HUES48 (cell line): Measurements from ENCODE around the gene MACROD2.

ENCODE experiments used
- H3K27ac ChIP-seq: one replicate; pipeline ENCODE4 v1.7.0; 2013; ENCODE audit warnings: low read depth, low read length, inconsistent platforms
- H3K27me3 ChIP-seq: 2 replicates; pipeline ENCODE4 v1.6.1; 2013; ENCODE audit warnings: mild to moderate bottlenecking, low read length; ENCODE audit not compliant: control insufficient read depth, insufficient read depth
- H3K36me3 ChIP-seq: 2 replicates; pipeline ENCODE4 v1.6.1; 2013; ENCODE audit warnings: low read length; ENCODE audit not compliant: control insufficient read depth, insufficient read depth
- H3K4me1 ChIP-seq: 2 replicates; pipeline ENCODE4 v1.6.1; 2013; ENCODE audit warnings: mild to moderate bottlenecking, low read length; ENCODE audit not compliant: control insufficient read depth, insufficient read depth
- H3K4me3 ChIP-seq: 2 replicates; pipeline ENCODE4 v1.5.1; 2013; ENCODE audit warnings: mild to moderate bottlenecking, low read depth, low read length
- H3K9ac ChIP-seq: 2 replicates; pipeline ENCODE4 v1.6.1; 2013; ENCODE audit warnings: mild to moderate bottlenecking, low read depth, low read length, moderate library complexity
- H3K9me3 ChIP-seq: 2 replicates; pipeline ENCODE4 v1.6.1; 2013; ENCODE audit warnings: low read length; ENCODE audit not compliant: control insufficient read depth, insufficient read depth

The MACROD2 gene

GRCh38 chr20:14599613-14600012 is 604.3 kb downstream of the MACROD2 start:
- Histone ChIP-seq H3K9ac (no peak overlapping the region), H3K4me3 (no peak overlapping the region), H3K27ac (no peak overlapping the region), H3K36me3 (no peaks in the 10 kb centered on the region), H3K9me3 (no peaks in the 10 kb centered on the region), H3K4me1 (no peaks in the 10 kb centered on the region), H3K27me3 (no peaks in the 10 kb centered on the region)

- H3K27me3 ChIP-seq = no peaks in the 10 kb centered on the region
- H3K9me3 ChIP-seq = no peaks in the 10 kb centered on the region
- H3K4me3 ChIP-seq = no peak overlapping the region
- no peak overlapping the region for H3K27ac ChIP-seq
- H3K9ac ChIP-seq = no peak overlapping the region
- H3K36me3 ChIP-seq = no peaks in the 10 kb centered on the region
- no peaks in the 10 kb centered on the region for H3K4me1 ChIP-seq
Measured at GRCh38 chr20:14600527-14600926, 605.2 kb downstream of the MACROD2 start.

GRCh38 chr20:14604143-14604542 is 608.8 kb downstream of the MACROD2 start:
- Histone ChIP-seq H3K4me1 (no peaks in the 10 kb centered on the region), H3K9ac (no peak overlapping the region), H3K27ac (no peak overlapping the region), H3K36me3 (no peaks in the 10 kb centered on the region), H3K9me3 (no peaks in the 10 kb centered on the region), H3K4me3 (no peak overlapping the region), H3K27me3 (no peaks in the 10 kb centered on the region)

GRCh38 chr20:14609328-14610221 is 614.3 kb downstream of the MACROD2 start:
- no peaks in the 10 kb centered on the region for H3K27me3 ChIP-seq
- no peak overlapping the region for H3K9ac ChIP-seq
- peaks cover 9% of the 10 kb centered on the region for H3K4me1 ChIP-seq
- H3K27ac ChIP-seq = no peak overlapping the region
- no peak overlapping the region for H3K4me3 ChIP-seq
- no peaks in the 10 kb centered on the region for H3K36me3 ChIP-seq
- no peaks in the 10 kb centered on the region for H3K9me3 ChIP-seq

GRCh38 chr20:14611479-14611878 is 616.2 kb downstream of the MACROD2 start:
- Histone ChIP-seq H3K4me3 (no peak overlapping the region), H3K27me3 (no peaks in the 10 kb centered on the region), H3K27ac (no peak overlapping the region), H3K4me1 (peaks cover 9% of the 10 kb centered on the region), H3K36me3 (no peaks in the 10 kb centered on the region), H3K9me3 (no peaks in the 10 kb centered on the region), H3K9ac (no peak overlapping the region)

- no peak overlapping the region for H3K27ac ChIP-seq
- no peak overlapping the region; the same call in 1 of the 2 replicates for H3K4me3 ChIP-seq
- no peaks in the 10 kb centered on the region for H3K9me3 ChIP-seq
- no peaks in the 10 kb centered on the region for H3K36me3 ChIP-seq
- H3K9ac ChIP-seq = no peak overlapping the region
- no peaks in the 10 kb centered on the region for H3K27me3 ChIP-seq
- peaks cover 9% of the 10 kb centered on the region for H3K4me1 ChIP-seq
Measured at GRCh38 chr20:14612391-14612790, 617.1 kb downstream of the MACROD2 start.

GRCh38 chr20:14616003-14616402 is 620.7 kb downstream of the MACROD2 start:
- Histone ChIP-seq H3K27ac (no peak overlapping the region), H3K9me3 (no peaks in the 10 kb centered on the region)

GRCh38 chr20:14617123-14617522 is 621.8 kb downstream of the MACROD2 start:
- peaks cover 15% of the 10 kb centered on the region for H3K4me1 ChIP-seq
- no peak overlapping the region for H3K27ac ChIP-seq
- no peak overlapping the region for H3K4me3 ChIP-seq
- H3K27me3 ChIP-seq = no peaks in the 10 kb centered on the region
- no peaks in the 10 kb centered on the region for H3K36me3 ChIP-seq
- no peak overlapping the region for H3K9ac ChIP-seq
- no peaks in the 10 kb centered on the region for H3K9me3 ChIP-seq

More at GRCh38 chr20:14616003-14616402, 620.7 kb downstream of the MACROD2 start:
- H3K36me3 ChIP-seq = no peaks in the 10 kb centered on the region
- H3K4me3 ChIP-seq = no peak overlapping the region
- H3K9ac ChIP-seq = no peak overlapping the region
- H3K27me3 ChIP-seq = no peaks in the 10 kb centered on the region
- H3K4me1 ChIP-seq = peaks cover 19% of the 10 kb centered on the region

- H3K9ac ChIP-seq = no peak overlapping the region
- H3K36me3 ChIP-seq = no peaks in the 10 kb centered on the region
- H3K9me3 ChIP-seq = no peaks in the 10 kb centered on the region
- no peak overlapping the region for H3K4me3 ChIP-seq
- peaks cover 15% of the 10 kb centered on the region for H3K4me1 ChIP-seq
- H3K27ac ChIP-seq = no peak overlapping the region
- no peaks in the 10 kb centered on the region for H3K27me3 ChIP-seq
Measured at GRCh38 chr20:14619411-14619810, 624.1 kb downstream of the MACROD2 start.

- Histone ChIP-seq H3K27me3 (no peaks in the 10 kb centered on the region), H3K4me1 (peaks cover 13% of the 10 kb centered on the region), H3K9me3 (no peaks in the 10 kb centered on the region), H3K36me3 (no peaks in the 10 kb centered on the region), H3K9ac (no peak overlapping the region), H3K4me3 (no peak overlapping the region), H3K27ac (no peak overlapping the region)
Measured at GRCh38 chr20:14622796-14623195, 627.5 kb downstream of the MACROD2 start.

GRCh38 chr20:14631011-14631410 is 635.7 kb downstream of the MACROD2 start:
- Histone ChIP-seq H3K27me3 (no peaks in the 10 kb centered on the region), H3K4me3 (no peak overlapping the region), H3K4me1 (no peaks in the 10 kb centered on the region), H3K9me3 (no peaks in the 10 kb centered on the region), H3K27ac (no peak overlapping the region), H3K9ac (no peak overlapping the region), H3K36me3 (no peaks in the 10 kb centered on the region)
